A549 (cell line): ENCODE results near the gene PCSK5.

Experiments used
- BHLHE40 ChIP-seq: IDR thresholded peaks from 2 replicates; pipeline ENCODE4 v1.6.1; 2012; ENCODE audit warnings: low read depth, low read length, inconsistent platforms
- FOSL2 ChIP-seq, 2 experiments: fragments of 450-650 bp in 1 of 2; fragments of >200 bp in 1 of 2; sonication (Bioruptor Twin) in 1 of 2; formaldehyde crosslinking; IDR thresholded peaks; 2 replicates each; pipeline versions ENCODE4 v1.5.0 to v1.6.1; 2016 to 2020; ENCODE audit warnings: mild to moderate bottlenecking in 1 of 2, moderate library complexity in 1 of 2
- HMGXB4 ChIP-seq: fragments of 250-450 bp; sonication (Bioruptor Pico); IDR thresholded peaks from 2 replicates; pipeline ENCODE4 v1.5.0; 2021; ENCODE audit warnings: mild to moderate bottlenecking, moderate library complexity, borderline replicate concordance
- HOXA7 ChIP-seq: fragments of 250-450 bp; sonication (Bioruptor Pico); IDR thresholded peaks from 2 replicates; pipeline ENCODE4 v1.5.0; 2020; ENCODE audit warnings: mild to moderate bottlenecking, moderate library complexity
- MAX ChIP-seq: IDR thresholded peaks from 2 replicates; pipeline ENCODE4 v1.6.1; 2012
- MYC ChIP-seq: IDR thresholded peaks from 2 replicates; pipeline ENCODE4 v1.6.1; 2012; ENCODE audit warnings: mild to moderate bottlenecking, inconsistent platforms, low read length, improper control_type of control experiment, borderline replicate concordance
- POLR2A ChIP-seq: IDR thresholded peaks from 2 replicates; pipeline ENCODE4 v1.6.1; 2012; ENCODE audit warnings: mild to moderate bottlenecking, low read length
- RAD21 ChIP-seq, 2 experiments: fragments of >200 bp in 1 of 2; sonication (Bioruptor Twin) in 1 of 2; formaldehyde crosslinking in 1 of 2; IDR thresholded peaks in 1 of 2; conservative IDR thresholded peaks in 1 of 2; 2 replicates in 1 of 2; 3 replicates in 1 of 2; pipeline ENCODE4 v1.6.1; 2012 to 2018; ENCODE audit warnings: inconsistent platforms in 1 of 2
- RARB ChIP-seq: fragments of 250-450 bp; sonication (Bioruptor Pico); IDR thresholded peaks from 2 replicates; pipeline ENCODE4 v1.8.0; 2021; ENCODE audit warnings: mild to moderate bottlenecking, moderate library complexity
- SMC3 ChIP-seq: fragments of >200 bp; sonication (Bioruptor Twin); formaldehyde crosslinking; IDR thresholded peaks from 3 replicates; pipeline ENCODE4 v1.6.1; 2018; ENCODE audit warnings: inconsistent platforms
- TF ChIP-seq, protein P1 (sequence below): fragments of >200 bp; sonication (Bioruptor Twin); formaldehyde crosslinking; IDR thresholded peaks from 3 replicates; pipeline ENCODE4 v1.5.1; 2016
- TF ChIP-seq, protein P2 (sequence below): fragments of 200-600 bp; sonication (generic); IDR thresholded peaks from 2 replicates; pipeline ENCODE4 v1.6.1; 2016; ENCODE audit warnings: antibody characterized with exemption, mild to moderate bottlenecking, moderate library complexity

GRCh38 chr9:76200745-76201144 lies 310.3 kb downstream of the PCSK5 start:
- TF ChIP-seq RARB: no peak
- no peak for TF ChIP-seq BHLHE40
- TF ChIP-seq MYC: no peak
- TF ChIP-seq, protein P1, sequence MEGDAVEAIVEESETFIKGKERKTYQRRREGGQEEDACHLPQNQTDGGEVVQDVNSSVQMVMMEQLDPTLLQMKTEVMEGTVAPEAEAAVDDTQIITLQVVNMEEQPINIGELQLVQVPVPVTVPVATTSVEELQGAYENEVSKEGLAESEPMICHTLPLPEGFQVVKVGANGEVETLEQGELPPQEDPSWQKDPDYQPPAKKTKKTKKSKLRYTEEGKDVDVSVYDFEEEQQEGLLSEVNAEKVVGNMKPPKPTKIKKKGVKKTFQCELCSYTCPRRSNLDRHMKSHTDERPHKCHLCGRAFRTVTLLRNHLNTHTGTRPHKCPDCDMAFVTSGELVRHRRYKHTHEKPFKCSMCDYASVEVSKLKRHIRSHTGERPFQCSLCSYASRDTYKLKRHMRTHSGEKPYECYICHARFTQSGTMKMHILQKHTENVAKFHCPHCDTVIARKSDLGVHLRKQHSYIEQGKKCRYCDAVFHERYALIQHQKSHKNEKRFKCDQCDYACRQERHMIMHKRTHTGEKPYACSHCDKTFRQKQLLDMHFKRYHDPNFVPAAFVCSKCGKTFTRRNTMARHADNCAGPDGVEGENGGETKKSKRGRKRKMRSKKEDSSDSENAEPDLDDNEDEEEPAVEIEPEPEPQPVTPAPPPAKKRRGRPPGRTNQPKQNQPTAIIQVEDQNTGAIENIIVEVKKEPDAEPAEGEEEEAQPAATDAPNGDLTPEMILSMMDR: no peak
- TF ChIP-seq SMC3: no peak
- no peak for TF ChIP-seq POLR2A
- no peak for TF ChIP-seq HMGXB4
- TF ChIP-seq HOXA7 (CRISPR knock-in tag): no peak
- TF ChIP-seq FOSL2 (IDR thresholded peaks at IDR 0.05): no peak
- TF ChIP-seq FOSL2 (CRISPR knock-in tag; IDR thresholded peaks at IDR 0.05): no peak
- TF ChIP-seq MAX: no peak
- TF ChIP-seq RAD21 (conservative IDR thresholded peaks at IDR 0.05 in 1 of 2, IDR thresholded peaks at IDR 0.05 in 1 of 2): no peak
- TF ChIP-seq, protein P2, sequence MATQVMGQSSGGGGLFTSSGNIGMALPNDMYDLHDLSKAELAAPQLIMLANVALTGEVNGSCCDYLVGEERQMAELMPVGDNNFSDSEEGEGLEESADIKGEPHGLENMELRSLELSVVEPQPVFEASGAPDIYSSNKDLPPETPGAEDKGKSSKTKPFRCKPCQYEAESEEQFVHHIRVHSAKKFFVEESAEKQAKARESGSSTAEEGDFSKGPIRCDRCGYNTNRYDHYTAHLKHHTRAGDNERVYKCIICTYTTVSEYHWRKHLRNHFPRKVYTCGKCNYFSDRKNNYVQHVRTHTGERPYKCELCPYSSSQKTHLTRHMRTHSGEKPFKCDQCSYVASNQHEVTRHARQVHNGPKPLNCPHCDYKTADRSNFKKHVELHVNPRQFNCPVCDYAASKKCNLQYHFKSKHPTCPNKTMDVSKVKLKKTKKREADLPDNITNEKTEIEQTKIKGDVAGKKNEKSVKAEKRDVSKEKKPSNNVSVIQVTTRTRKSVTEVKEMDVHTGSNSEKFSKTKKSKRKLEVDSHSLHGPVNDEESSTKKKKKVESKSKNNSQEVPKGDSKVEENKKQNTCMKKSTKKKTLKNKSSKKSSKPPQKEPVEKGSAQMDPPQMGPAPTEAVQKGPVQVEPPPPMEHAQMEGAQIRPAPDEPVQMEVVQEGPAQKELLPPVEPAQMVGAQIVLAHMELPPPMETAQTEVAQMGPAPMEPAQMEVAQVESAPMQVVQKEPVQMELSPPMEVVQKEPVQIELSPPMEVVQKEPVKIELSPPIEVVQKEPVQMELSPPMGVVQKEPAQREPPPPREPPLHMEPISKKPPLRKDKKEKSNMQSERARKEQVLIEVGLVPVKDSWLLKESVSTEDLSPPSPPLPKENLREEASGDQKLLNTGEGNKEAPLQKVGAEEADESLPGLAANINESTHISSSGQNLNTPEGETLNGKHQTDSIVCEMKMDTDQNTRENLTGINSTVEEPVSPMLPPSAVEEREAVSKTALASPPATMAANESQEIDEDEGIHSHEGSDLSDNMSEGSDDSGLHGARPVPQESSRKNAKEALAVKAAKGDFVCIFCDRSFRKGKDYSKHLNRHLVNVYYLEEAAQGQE: no peak
